Stomach (tissue), 4 donors: ENCODE data around the gene POU3F1.

ENCODE experiments used
- EP300 ChIP-seq: sonication (generic); formaldehyde crosslinking; IDR thresholded peaks from one replicate; pipeline ENCODE4 v1.6.1; 2017; ENCODE audit warnings: antibody characterized with exemption
- POLR2A ChIP-seq, 4 donors: fragments of 450-650 bp; IDR thresholded peaks; one replicate each; pipeline ENCODE4 v1.6.1; 2016; ENCODE audit warnings: antibody characterized with exemption in 4 of 4, control low read depth in 2 of 4, mild to moderate bottlenecking in 1 of 4, moderate library complexity in 1 of 4
- TF ChIP-seq, protein P1 (sequence below), 7 experiments: fragments of 450-650 bp in 4 of 7; fragments of 200-600 bp in 3 of 7; sonication (generic) in 3 of 7; IDR thresholded peaks; one replicate each; pipeline ENCODE4 v1.5.1; 2016 to 2019; ENCODE audit warnings: antibody characterized with exemption in 7 of 7, control low read depth in 2 of 7, mild to moderate bottlenecking in 1 of 7

DNA sequence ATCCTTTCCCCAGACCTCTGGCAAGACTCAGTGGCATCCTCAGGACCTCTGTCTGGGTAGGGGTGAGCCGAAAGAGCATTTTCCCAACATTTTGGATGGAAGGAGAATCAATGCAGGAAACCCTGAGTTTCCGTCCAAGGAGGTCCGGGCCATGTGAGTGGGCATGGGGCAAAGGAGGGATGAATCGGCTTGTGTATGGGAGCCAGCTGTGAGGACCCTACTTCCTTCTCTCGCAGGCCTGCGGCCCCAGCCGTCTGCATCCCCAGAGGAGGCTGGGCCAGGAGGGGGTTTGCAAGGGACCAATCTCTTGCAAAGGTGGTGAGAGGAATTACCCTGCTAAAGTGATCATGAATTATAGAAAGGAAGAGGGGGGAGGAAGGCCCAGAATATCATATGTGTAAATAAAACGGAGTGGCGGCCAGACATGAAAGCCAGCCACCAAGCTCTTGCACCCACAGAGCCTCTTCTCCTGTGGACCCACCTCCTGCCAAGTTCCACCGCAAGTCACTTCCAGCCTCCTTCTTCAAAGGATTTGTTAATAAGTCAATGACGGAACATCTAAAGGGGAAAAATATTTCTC, 48.2 kb upstream of the POU3F1 start:
- TF ChIP-seq POLR2A (IDR thresholded peaks at IDR 0.05) = no peak
- TF ChIP-seq, protein P1, sequence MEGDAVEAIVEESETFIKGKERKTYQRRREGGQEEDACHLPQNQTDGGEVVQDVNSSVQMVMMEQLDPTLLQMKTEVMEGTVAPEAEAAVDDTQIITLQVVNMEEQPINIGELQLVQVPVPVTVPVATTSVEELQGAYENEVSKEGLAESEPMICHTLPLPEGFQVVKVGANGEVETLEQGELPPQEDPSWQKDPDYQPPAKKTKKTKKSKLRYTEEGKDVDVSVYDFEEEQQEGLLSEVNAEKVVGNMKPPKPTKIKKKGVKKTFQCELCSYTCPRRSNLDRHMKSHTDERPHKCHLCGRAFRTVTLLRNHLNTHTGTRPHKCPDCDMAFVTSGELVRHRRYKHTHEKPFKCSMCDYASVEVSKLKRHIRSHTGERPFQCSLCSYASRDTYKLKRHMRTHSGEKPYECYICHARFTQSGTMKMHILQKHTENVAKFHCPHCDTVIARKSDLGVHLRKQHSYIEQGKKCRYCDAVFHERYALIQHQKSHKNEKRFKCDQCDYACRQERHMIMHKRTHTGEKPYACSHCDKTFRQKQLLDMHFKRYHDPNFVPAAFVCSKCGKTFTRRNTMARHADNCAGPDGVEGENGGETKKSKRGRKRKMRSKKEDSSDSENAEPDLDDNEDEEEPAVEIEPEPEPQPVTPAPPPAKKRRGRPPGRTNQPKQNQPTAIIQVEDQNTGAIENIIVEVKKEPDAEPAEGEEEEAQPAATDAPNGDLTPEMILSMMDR (IDR thresholded peaks at IDR 0.05) = no peak
- TF ChIP-seq EP300 = no peak
